ENCODE data around the gene CHST3.

DNA sequence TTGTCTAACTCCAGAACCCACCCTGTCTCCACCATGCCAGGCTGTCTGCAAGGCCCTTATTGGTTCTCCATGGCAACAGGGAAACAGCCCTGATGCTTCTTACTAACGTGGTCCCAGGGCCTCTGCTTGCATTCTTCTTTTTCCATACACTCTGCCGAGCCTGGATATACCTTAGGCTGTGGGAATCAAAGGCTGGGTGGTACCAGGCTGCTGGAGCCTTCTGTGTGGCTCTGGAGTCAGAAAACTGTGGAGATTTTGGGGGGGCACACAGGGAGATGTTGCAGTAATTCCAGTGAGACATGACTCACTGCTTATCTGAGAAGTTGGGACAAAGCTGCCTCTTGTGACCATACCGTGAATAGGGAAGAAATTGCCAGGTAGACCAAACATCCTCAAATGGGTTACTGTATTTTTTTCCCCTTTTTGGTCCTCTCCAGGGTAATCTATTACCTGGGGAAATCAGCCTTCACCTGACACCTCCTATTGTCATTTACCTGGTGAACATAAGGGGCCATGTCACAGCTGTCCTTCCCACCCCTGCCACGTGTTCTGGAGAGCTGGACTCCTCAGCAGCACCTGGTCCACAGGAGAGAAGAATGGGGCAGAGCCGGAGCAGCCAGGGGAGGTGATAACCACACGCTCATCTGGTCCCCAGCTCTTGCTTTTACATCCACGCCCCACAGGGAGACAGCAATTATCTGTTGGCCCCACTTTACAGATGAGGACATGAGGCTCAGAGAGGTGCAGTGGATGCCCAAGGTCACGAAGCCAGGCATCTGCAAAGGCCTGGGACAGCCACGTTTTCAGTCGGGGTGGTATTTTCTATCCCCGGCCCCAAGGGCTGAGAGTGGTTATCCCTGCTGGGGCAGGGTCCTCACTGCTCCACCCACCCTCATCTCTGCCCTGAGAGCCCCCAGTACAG, 4.6 kb downstream of the CHST3 start:
- TF ChIP-seq, protein P1, sequence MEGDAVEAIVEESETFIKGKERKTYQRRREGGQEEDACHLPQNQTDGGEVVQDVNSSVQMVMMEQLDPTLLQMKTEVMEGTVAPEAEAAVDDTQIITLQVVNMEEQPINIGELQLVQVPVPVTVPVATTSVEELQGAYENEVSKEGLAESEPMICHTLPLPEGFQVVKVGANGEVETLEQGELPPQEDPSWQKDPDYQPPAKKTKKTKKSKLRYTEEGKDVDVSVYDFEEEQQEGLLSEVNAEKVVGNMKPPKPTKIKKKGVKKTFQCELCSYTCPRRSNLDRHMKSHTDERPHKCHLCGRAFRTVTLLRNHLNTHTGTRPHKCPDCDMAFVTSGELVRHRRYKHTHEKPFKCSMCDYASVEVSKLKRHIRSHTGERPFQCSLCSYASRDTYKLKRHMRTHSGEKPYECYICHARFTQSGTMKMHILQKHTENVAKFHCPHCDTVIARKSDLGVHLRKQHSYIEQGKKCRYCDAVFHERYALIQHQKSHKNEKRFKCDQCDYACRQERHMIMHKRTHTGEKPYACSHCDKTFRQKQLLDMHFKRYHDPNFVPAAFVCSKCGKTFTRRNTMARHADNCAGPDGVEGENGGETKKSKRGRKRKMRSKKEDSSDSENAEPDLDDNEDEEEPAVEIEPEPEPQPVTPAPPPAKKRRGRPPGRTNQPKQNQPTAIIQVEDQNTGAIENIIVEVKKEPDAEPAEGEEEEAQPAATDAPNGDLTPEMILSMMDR (IDR thresholded peaks at IDR 0.05), result no peak
- TF ChIP-seq POLR2A (IDR thresholded peaks at IDR 0.05), result no peak
